Spleen (tissue), 7 donors: ENCODE results near the gene CETN1.

Experiments
- POLR2A ChIP-seq, 3 donors: fragments of 450-650 bp; IDR thresholded peaks; one replicate each; pipeline ENCODE4 v1.5.1; 2017; ENCODE audit warnings: antibody characterized with exemption in 3 of 3, mild to moderate bottlenecking in 1 of 3
- TF ChIP-seq, protein P1 (sequence below), 11 experiments: fragments of 200-600 bp in 7 of 11; fragments of 450-650 bp in 4 of 11; sonication (generic) in 4 of 11; IDR thresholded peaks in 8 of 11; conservative IDR thresholded peaks in 3 of 11; 1 replicate in 7 of 11; 2 replicates in 4 of 11; pipeline versions ENCODE4 v1.4.0 to v1.8.0; 2016 to 2021; ENCODE audit warnings: antibody characterized with exemption in 11 of 11, inconsistent platforms in 4 of 11, mild to moderate bottlenecking in 1 of 11
- donor health status: DM: no; HTN: no; CAD: no; lungs with moderate emphysema.
- donor health status: DM: no; HTN: no; CAD: no.
- donor health status: DM: no; HTN: no; CAD: no.

DNA sequence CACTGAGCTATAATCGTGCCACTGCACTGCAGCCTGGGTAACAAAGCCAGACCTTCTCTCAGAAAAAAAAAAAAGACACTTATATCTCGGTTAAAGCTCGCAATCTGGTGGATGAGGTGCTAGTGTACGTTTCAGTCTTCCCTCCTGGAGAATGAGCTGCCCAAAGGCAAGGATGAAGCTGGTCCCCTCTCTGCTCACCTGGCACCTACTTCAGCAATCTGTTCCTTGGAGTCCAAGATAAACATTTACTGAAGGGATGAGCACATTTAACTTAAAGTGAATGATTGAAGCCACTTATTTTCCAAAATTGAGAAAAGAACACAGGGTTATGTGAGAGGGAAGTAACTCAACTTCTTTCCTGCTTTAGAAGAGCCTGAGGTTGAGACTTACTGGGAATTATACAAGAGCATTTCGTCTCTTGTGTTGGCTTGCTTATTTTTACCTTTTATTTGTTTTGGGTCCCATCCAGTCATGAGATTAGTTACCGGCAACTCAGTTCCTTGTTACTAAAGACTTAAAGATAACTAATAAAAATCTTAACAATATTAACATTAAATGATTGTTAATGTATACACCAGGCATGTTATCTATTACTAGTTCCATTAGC is 46.1 kb upstream of the CETN1 start:
- TF ChIP-seq, protein P1, sequence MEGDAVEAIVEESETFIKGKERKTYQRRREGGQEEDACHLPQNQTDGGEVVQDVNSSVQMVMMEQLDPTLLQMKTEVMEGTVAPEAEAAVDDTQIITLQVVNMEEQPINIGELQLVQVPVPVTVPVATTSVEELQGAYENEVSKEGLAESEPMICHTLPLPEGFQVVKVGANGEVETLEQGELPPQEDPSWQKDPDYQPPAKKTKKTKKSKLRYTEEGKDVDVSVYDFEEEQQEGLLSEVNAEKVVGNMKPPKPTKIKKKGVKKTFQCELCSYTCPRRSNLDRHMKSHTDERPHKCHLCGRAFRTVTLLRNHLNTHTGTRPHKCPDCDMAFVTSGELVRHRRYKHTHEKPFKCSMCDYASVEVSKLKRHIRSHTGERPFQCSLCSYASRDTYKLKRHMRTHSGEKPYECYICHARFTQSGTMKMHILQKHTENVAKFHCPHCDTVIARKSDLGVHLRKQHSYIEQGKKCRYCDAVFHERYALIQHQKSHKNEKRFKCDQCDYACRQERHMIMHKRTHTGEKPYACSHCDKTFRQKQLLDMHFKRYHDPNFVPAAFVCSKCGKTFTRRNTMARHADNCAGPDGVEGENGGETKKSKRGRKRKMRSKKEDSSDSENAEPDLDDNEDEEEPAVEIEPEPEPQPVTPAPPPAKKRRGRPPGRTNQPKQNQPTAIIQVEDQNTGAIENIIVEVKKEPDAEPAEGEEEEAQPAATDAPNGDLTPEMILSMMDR (IDR thresholded peaks at IDR 0.05 in 8 of 11, conservative IDR thresholded peaks at IDR 0.05 in 3 of 11) = no peak
- TF ChIP-seq POLR2A (IDR thresholded peaks at IDR 0.05) = no peak
